ENCODE results near the gene DDR1.

DNA sequence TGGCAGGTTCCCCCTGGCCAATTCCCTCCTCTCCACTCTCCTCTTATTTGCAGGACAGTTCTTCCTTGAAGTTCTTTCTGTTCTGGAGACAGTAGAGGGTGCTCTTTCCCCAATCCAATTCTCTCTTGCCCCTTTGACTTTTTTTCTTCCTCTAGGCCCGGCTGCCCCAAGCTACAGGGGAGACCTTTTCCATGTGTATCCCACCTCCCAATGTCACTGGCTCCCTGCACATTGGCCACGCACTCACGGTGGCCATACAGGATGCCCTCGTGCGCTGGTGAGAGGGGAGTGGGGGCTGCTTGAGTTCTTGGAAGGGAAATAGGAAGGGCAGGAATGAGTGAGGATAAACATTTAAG is 31.2 kb downstream of the DDR1 start:
- TF ChIP-seq POLR2A (IDR thresholded peaks at IDR 0.05; ENCODE audit: low read depth, low read length) (no peak), POLR2AphosphoS5 (IDR thresholded peaks at IDR 0.05; ENCODE audit: low read depth, low read length) (no peak), TAF1 (IDR thresholded peaks at IDR 0.05; ENCODE audit: low read depth, low read length) (no peak), PAX5 (IDR thresholded peaks at IDR 0.05; ENCODE audit: insufficient read depth, low read length, severe bottlenecking) (no peak), POU2F2 (IDR thresholded peaks at IDR 0.05; ENCODE audit: low read depth, low read length) (no peak)

Measured in GM12891 (cell line).